Measurements from ENCODE around the gene PTPRN2.
"Not testable (repeated sequence)": the region's sequence is repeated elsewhere in the genome, so short reads cannot be mapped to it uniquely, and the experiment has no call there.

Gene PTPRN2

GRCh38 chr7:158518980-158519632, 68.5 kb downstream of the PTPRN2 start:
- H3K9me3 Mint-ChIP-seq = no peaks in the 10 kb centered on the region
- no peak for DNase-seq
- H3K36me3 Mint-ChIP-seq (ENCODE audit: low read depth) = no peaks in the 10 kb centered on the region
- H3K27ac Mint-ChIP-seq = no peak overlapping the region
- no peak overlapping the region for H3K4me3 Mint-ChIP-seq
- no peaks in the 10 kb centered on the region for H3K4me1 Mint-ChIP-seq (ENCODE audit: low read depth)
- peaks cover 21% of the 10 kb centered on the region for H3K27me3 Mint-ChIP-seq

DNA sequence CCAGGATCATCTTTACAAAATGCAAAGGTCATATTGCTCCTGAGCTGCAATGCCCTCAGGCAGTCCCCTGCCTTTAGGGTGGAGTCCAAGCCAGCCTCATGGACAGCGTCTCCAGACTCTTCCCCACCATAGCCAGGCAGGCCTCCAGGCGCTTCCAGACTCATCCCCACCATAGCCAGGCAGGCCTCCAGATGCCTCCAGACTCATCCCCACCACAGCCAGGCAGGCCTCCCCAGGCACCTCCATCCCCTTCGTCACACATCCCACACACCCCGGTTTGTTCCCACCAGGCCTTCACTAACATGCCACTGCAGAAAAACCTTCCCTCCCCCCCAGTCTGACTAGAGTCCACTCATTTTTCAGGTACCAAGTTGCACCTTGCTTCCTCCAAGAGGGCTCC, 70.1 kb downstream of the PTPRN2 start:
- no peak for DNase-seq
- no peak overlapping the region for H3K4me3 Mint-ChIP-seq
- H3K27me3 Mint-ChIP-seq = peaks cover 19% of the 10 kb centered on the region
- no peaks in the 10 kb centered on the region for H3K4me1 Mint-ChIP-seq (ENCODE audit: low read depth)
- no peak overlapping the region for H3K27ac Mint-ChIP-seq
- no peaks in the 10 kb centered on the region for H3K36me3 Mint-ChIP-seq (ENCODE audit: low read depth)
- peaks cover 6% of the 10 kb centered on the region for H3K9me3 Mint-ChIP-seq

DNA sequence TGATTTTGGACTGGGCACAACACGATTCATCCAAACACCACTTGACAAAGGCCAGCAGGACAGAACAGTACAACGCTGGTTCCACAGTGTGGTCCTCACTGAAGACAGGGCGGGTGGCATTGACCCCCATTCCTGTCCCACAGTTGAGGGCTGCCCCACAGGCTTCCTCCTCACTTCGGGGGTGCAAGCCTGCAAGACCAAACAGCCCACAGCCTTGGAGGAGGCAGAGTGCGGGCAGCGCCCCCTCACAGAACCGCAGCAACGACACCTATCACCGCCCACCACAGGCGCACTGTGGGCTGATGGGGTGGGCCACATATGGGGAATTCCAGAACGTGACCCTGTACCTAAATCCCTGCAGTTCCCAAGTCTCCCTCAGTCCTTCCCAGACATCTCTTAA, 70.6 kb downstream of the PTPRN2 start:
- DNase-seq = no peak
- Mint-ChIP-seq H3K4me1 (ENCODE audit: low read depth) (no peaks in the 10 kb centered on the region), H3K9me3 (peaks cover 9% of the 10 kb centered on the region), H3K27me3 (peaks cover 19% of the 10 kb centered on the region), H3K27ac (no peak overlapping the region), H3K4me3 (no peak overlapping the region), H3K36me3 (ENCODE audit: low read depth) (no peaks in the 10 kb centered on the region)

- Mint-ChIP-seq H3K27me3 (peaks cover 19% of the 10 kb centered on the region), H3K9me3 (peaks cover 15% of the 10 kb centered on the region), H3K4me3 (no peak overlapping the region), H3K36me3 (ENCODE audit: low read depth) (no peaks in the 10 kb centered on the region), H3K27ac (no peak overlapping the region), H3K4me1 (ENCODE audit: low read depth) (no peaks in the 10 kb centered on the region)
- no peak for DNase-seq
These were observed 71.1 kb downstream of the PTPRN2 start for GRCh38 chr7:158516524-158516923.

DNA sequence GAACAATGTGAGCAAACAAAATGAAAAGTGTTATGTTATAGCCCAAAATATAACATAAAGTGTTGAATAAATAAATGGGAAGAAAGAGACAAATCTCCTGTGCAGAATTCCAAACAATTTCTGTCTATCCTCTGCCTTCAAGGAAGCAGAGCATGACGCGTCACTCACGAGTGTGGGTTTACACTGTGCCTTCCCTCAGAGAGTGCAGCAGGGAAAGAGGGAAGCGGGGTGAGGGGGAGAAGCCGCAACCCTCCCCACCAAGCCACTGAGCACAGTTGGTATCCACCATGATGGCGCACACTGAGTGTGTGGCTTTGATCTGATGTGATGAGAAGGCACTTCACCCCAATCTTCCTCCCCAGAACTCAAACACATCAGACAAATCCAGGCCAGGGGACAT, 74.8 kb downstream of the PTPRN2 start:
- peaks cover 26% of the 10 kb centered on the region for H3K9me3 Mint-ChIP-seq
- H3K27me3 Mint-ChIP-seq = peaks cover 13% of the 10 kb centered on the region
- H3K27ac Mint-ChIP-seq = no peak overlapping the region
- no peaks in the 10 kb centered on the region for H3K36me3 Mint-ChIP-seq (ENCODE audit: low read depth)
- H3K4me3 Mint-ChIP-seq = no peak overlapping the region
- no peaks in the 10 kb centered on the region for H3K4me1 Mint-ChIP-seq (ENCODE audit: low read depth)
- DNase-seq = no peak

GRCh38 chr7:158512042-158512441, 75.6 kb downstream of the PTPRN2 start:
- no peaks in the 10 kb centered on the region for H3K4me1 Mint-ChIP-seq (ENCODE audit: low read depth)
- DNase-seq = no peak
- H3K4me3 Mint-ChIP-seq = no peak overlapping the region
- peaks cover 29% of the 10 kb centered on the region for H3K9me3 Mint-ChIP-seq
- no peaks in the 10 kb centered on the region for H3K36me3 Mint-ChIP-seq (ENCODE audit: low read depth)
- no peak overlapping the region for H3K27ac Mint-ChIP-seq
- H3K27me3 Mint-ChIP-seq = peaks cover 8% of the 10 kb centered on the region

DNA sequence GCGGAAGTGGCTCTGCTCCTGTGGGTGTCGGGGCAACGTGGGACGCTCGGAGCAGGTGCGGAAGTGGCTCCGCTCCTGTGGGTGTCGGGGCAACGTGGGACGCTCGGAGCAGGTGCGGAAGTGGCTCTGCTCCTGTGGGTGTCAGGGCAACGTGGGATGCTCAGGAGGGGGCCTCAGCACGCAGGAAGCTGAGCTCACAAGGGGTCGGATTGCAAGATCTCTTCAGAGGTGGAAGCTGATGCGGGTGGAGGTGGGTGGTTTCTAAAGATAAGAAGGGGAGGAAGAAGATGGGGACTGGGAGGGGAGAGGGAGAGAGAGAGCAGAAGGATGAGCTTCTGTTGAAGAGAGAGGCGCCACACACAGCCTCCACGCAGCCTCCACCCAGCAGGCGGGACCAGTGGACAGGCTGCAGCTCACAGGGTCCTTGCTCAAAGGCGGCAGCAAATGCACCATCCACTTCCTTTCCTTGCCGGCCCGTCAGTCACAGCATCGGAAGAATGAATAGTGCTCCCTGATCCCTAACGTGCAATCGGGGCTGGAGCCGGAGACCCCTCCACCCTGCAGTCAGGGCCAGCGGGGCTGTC, 78.7 kb downstream of the PTPRN2 start:
- Mint-ChIP-seq H3K27ac (no peak overlapping the region), H3K4me1 (ENCODE audit: low read depth) (no peaks in the 10 kb centered on the region), H3K4me3 (no peak overlapping the region), H3K9me3 (peaks cover 31% of the 10 kb centered on the region), H3K27me3 (peaks cover 17% of the 10 kb centered on the region), H3K36me3 (ENCODE audit: low read depth) (no peaks in the 10 kb centered on the region)
- no peak for DNase-seq

GRCh38 chr7:158508321-158508720, 79.3 kb downstream of the PTPRN2 start:
- DNase-seq; H3K4me3 Mint-ChIP-seq; H3K4me1 Mint-ChIP-seq (ENCODE audit: low read depth); H3K36me3 Mint-ChIP-seq (ENCODE audit: low read depth); H3K27ac Mint-ChIP-seq: not testable (repeated sequence)
- H3K27me3 Mint-ChIP-seq = peaks cover 18% of the 10 kb centered on the region
- peaks cover 31% of the 10 kb centered on the region for H3K9me3 Mint-ChIP-seq

DNA sequence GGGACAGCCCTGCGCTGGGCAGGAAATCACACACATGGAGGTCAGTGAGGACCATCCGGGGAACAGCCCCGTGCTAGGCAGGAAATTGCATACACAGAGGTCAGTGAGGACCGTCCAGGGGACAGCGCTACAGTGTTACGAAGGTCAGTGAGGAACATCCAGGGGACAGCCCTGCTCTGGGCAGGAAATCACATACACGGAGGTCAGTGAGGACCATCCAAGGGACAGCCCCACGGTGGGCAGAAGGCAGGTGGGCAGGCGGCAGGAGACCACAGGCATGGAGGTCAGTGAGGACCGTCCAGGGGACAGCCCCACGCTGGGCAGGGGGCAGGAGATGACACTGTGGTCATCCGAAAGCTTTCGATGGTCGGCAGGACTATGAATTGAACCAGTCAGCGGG, 79.7 kb downstream of the PTPRN2 start:
- peaks cover 20% of the 10 kb centered on the region for H3K27me3 Mint-ChIP-seq
- no peak for DNase-seq
- peaks cover 28% of the 10 kb centered on the region for H3K9me3 Mint-ChIP-seq
- H3K36me3 Mint-ChIP-seq (ENCODE audit: low read depth) = no peaks in the 10 kb centered on the region
- no peak overlapping the region for H3K4me3 Mint-ChIP-seq
- no peak overlapping the region for H3K27ac Mint-ChIP-seq
- no peaks in the 10 kb centered on the region for H3K4me1 Mint-ChIP-seq (ENCODE audit: low read depth)

GRCh38 chr7:158507175-158507574, 80.4 kb downstream of the PTPRN2 start:
- not testable (repeated sequence) for H3K27ac Mint-ChIP-seq; DNase-seq; H3K4me3 Mint-ChIP-seq; H3K36me3 Mint-ChIP-seq (ENCODE audit: low read depth); H3K4me1 Mint-ChIP-seq (ENCODE audit: low read depth)
- Mint-ChIP-seq H3K9me3 (peaks cover 22% of the 10 kb centered on the region), H3K27me3 (peaks cover 20% of the 10 kb centered on the region)

DNA sequence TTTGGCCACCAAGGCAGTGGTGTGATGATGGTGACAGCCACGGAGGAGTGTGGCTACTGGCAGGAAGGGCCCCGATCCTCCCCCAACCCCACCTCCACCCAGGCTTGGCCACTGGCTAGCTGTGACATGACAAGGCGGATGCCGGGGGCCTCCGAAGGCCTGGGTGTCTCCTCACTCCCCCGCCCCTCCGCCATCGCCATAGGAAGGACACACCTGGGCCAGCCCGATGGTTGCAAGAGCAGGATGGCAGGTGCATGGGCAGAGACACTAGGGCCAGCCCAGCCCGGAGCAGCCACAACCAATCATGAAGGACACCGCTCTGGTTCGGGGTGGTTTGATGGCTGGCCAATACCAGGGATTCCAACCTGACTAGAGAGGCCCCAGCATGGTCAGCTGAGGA, 81.0 kb downstream of the PTPRN2 start:
- H3K9me3 Mint-ChIP-seq = peaks cover 17% of the 10 kb centered on the region
- no peaks in the 10 kb centered on the region for H3K36me3 Mint-ChIP-seq (ENCODE audit: low read depth)
- no peaks in the 10 kb centered on the region for H3K4me1 Mint-ChIP-seq (ENCODE audit: low read depth)
- no peak overlapping the region for H3K27ac Mint-ChIP-seq
- peaks cover 23% of the 10 kb centered on the region for H3K27me3 Mint-ChIP-seq
- H3K4me3 Mint-ChIP-seq = no peak overlapping the region
- no peak for DNase-seq

- no peak for DNase-seq
- no peak overlapping the region for H3K4me3 Mint-ChIP-seq
- H3K4me1 Mint-ChIP-seq (ENCODE audit: low read depth) = no peaks in the 10 kb centered on the region
- H3K36me3 Mint-ChIP-seq (ENCODE audit: low read depth) = no peaks in the 10 kb centered on the region
- H3K27me3 Mint-ChIP-seq = peaks cover 23% of the 10 kb centered on the region
- H3K27ac Mint-ChIP-seq = no peak overlapping the region
- peaks cover 10% of the 10 kb centered on the region for H3K9me3 Mint-ChIP-seq
These were observed 81.9 kb downstream of the PTPRN2 start for GRCh38 chr7:158505683-158506082.

- Mint-ChIP-seq H3K4me1 (ENCODE audit: low read depth) (no peaks in the 10 kb centered on the region), H3K9me3 (peaks cover 2% of the 10 kb centered on the region), H3K27me3 (peaks cover 33% of the 10 kb centered on the region), H3K36me3 (ENCODE audit: low read depth) (no peaks in the 10 kb centered on the region), H3K27ac (no peak overlapping the region), H3K4me3 (no peak overlapping the region)
- DNase-seq = no peak
These were observed 85.4 kb downstream of the PTPRN2 start for GRCh38 chr7:158502068-158502750.

GRCh38 chr7:158501393-158502067, 86.1 kb downstream of the PTPRN2 start:
- H3K36me3 Mint-ChIP-seq (ENCODE audit: low read depth) = no peaks in the 10 kb centered on the region

GRCh38 chr7:158500651-158501052, 87.0 kb downstream of the PTPRN2 start:
- no peaks in the 10 kb centered on the region for H3K36me3 Mint-ChIP-seq (ENCODE audit: low read depth)
- H3K4me3 Mint-ChIP-seq = no peak overlapping the region
- no peaks in the 10 kb centered on the region for H3K4me1 Mint-ChIP-seq (ENCODE audit: low read depth)
- H3K27ac Mint-ChIP-seq = no peak overlapping the region
- peaks cover 30% of the 10 kb centered on the region for H3K27me3 Mint-ChIP-seq
- no peak for DNase-seq
- H3K9me3 Mint-ChIP-seq = peaks cover 2% of the 10 kb centered on the region

More at GRCh38 chr7:158501393-158502067, 86.1 kb downstream of the PTPRN2 start:
- no peaks in the 10 kb centered on the region for H3K4me1 Mint-ChIP-seq (ENCODE audit: low read depth)
- peaks cover 29% of the 10 kb centered on the region for H3K27me3 Mint-ChIP-seq
- no peak overlapping the region for H3K27ac Mint-ChIP-seq
- H3K9me3 Mint-ChIP-seq = peaks cover 2% of the 10 kb centered on the region
- DNase-seq = no peak
- no peak overlapping the region for H3K4me3 Mint-ChIP-seq

Data from activated T-cell treated with anti-CD3 and anti-CD28 coated beads, Interleukin-2, amount 50 U/mL, for 24 hours (primary cell).